Prostate gland (tissue), 2 donors: ENCODE measurements around the gene RAB1A. TPM values are rescaled to one million over a fixed set of nuclear protein-coding genes. Genes with fewer than 3 reads are reported as not detected.
A peak's percentile ranks its signal among the peaks of the same experiment; 100 is the strongest.

Source experiments
- DNase-seq: peaks from one replicate; pipeline ENCODE4 v3.0.0-alpha.2; 2019; ENCODE audit warnings: low spot score
- H3K27ac ChIP-seq, 2 donors: fragments of 200-600 bp; sonication (generic); 2 replicates each; pipeline ENCODE4 v1.5.1; 2017 to 2019
- H3K27me3 ChIP-seq: fragments of 200-600 bp; sonication (generic); replicated peaks from 2 replicates; pipeline ENCODE4 v1.5.1; 2019; ENCODE audit not compliant: insufficient read depth
- H3K36me3 ChIP-seq, 2 donors: fragments of 200-600 bp; sonication (generic); 1 replicate in 1 of 2; 2 replicates in 1 of 2; pipeline versions ENCODE4 v1.5.1 to v1.8.1; 2017 to 2019
- H3K4me1 ChIP-seq: fragments of 200-600 bp; sonication (generic); replicated peaks from 2 replicates; pipeline ENCODE4 v1.5.1; 2019
- H3K4me3 ChIP-seq, 2 donors: fragments of 200-600 bp; sonication (generic); 2 replicates each; pipeline ENCODE4 v1.5.1; 2017 to 2019
- H3K9me3 ChIP-seq: fragments of 200-600 bp; sonication (generic); 2 replicates; pipeline ENCODE4 v1.5.1; 2017
- CTCF ChIP-seq, 4 experiments: fragments of 200-600 bp in 2 of 4; fragments of 450-650 bp in 2 of 4; sonication (generic) in 2 of 4; IDR thresholded peaks; 1 replicate in 3 of 4; 2 replicates in 1 of 4; pipeline ENCODE4 v1.5.1; 2016 to 2019; ENCODE audit warnings: antibody characterized with exemption in 4 of 4, mild to moderate bottlenecking in 2 of 4, moderate library complexity in 2 of 4
- POLR2A ChIP-seq: fragments of 450-650 bp; IDR thresholded peaks from one replicate; pipeline ENCODE4 v1.6.1; 2016; ENCODE audit warnings: antibody characterized with exemption, mild to moderate bottlenecking
- POLR2AphosphoS5 ChIP-seq: sonication (generic); formaldehyde crosslinking; IDR thresholded peaks from one replicate; pipeline ENCODE4 v1.6.1; 2017; ENCODE audit warnings: antibody characterized with exemption
- WGBS: methylation state at CpG from one replicate; pipeline ENCODE4 v1.1.5; 2018; 5-methylcytosine and 5-hydroxymethylcytosine counted together
- intact Hi-C: fragments of 100-400 bp; cut with DNase I; formaldehyde crosslinking; loops from one replicate; pipeline ENCODE4 v1.14.2; 2022
- total RNA-seq, 2 donors: library from RNA; depleted of rRNA; stranded (reverse); fragments of >200 nt; gene quantifications; one replicate each; pipeline ENCODE4 v1.1.0, GENCODE V29; 2016

The RAB1A gene
- total RNA-seq, 2 donors from 2014 or later = 50.3 to 67.6 TPM

GRCh38 chr2:65073879-65074565 lies 55.9 kb downstream of the RAB1A start:
- Histone ChIP-seq H3K27ac (no peak overlapping the region), H3K4me3 (no peak overlapping the region), H3K9me3 (no peaks in the 10 kb centered on the region), H3K36me3 (no peaks in the 10 kb centered on the region), H3K27me3 (no peaks in the 10 kb centered on the region), H3K4me1 (peaks cover 7% of the 10 kb centered on the region)
- 71% methylated on average over 12 of the region's 12 CpGs for WGBS
- intact Hi-C loops = loop anchor here (5.0 kb wide), 1 partner anchor 58 kb away; the partner anchor contains the start of gene RAB1A
- no peak for DNase-seq
- TF ChIP-seq POLR2A (no peak), CTCF (IDR thresholded peaks at IDR 0.05) (no peak), POLR2AphosphoS5 (no peak)

- DNase-seq = no peak
- peaks cover 9% of the 10 kb centered on the region for H3K4me1 ChIP-seq
- no peaks in the 10 kb centered on the region for H3K27me3 ChIP-seq
- intact Hi-C loops = loop anchor here (5.0 kb wide), 1 partner anchor 60 kb away; the partner anchor contains the start of gene RAB1A
- no peaks in the 10 kb centered on the region for H3K9me3 ChIP-seq
- no peak overlapping the region for H3K27ac ChIP-seq
- no peak overlapping the region for H3K4me3 ChIP-seq
- no peak for TF ChIP-seq POLR2A
- no peak for TF ChIP-seq CTCF (IDR thresholded peaks at IDR 0.05)
- no peak for TF ChIP-seq POLR2AphosphoS5
- no peaks in the 10 kb centered on the region for H3K36me3 ChIP-seq
- WGBS = 92% methylated on average over 20 of the region's 20 CpGs
Measured at GRCh38 chr2:65072181-65072970, 57.5 kb downstream of the RAB1A start.

GRCh38 chr2:65071499-65072180 lies 58.3 kb downstream of the RAB1A start:
- H3K4me3 ChIP-seq = no peak overlapping the region
- H3K36me3 ChIP-seq = no peaks in the 10 kb centered on the region
- no peak for DNase-seq
- no peak overlapping the region for H3K27ac ChIP-seq
- H3K4me1 ChIP-seq = peaks cover 9% of the 10 kb centered on the region
- H3K27me3 ChIP-seq = no peaks in the 10 kb centered on the region
- TF ChIP-seq CTCF (IDR thresholded peaks at IDR 0.05) = peak in 1 of 4 experiments; percentile 19
- no peak for TF ChIP-seq POLR2A
- 62% methylated on average over 14 of the region's 14 CpGs for WGBS
- intact Hi-C loops = loop anchor here (5.0 kb wide), 1 partner anchor 61 kb away; the partner anchor contains the start of gene RAB1A
- no peaks in the 10 kb centered on the region for H3K9me3 ChIP-seq

GRCh38 chr2:65070856-65071255 lies 59.0 kb downstream of the RAB1A start:
- no peak overlapping the region for H3K4me3 ChIP-seq
- H3K36me3 ChIP-seq = no peaks in the 10 kb centered on the region
- no peak for DNase-seq
- H3K4me1 ChIP-seq = peaks cover 6% of the 10 kb centered on the region
- TF ChIP-seq POLR2A (no peak), POLR2AphosphoS5 (no peak), CTCF (IDR thresholded peaks at IDR 0.05) (no peak)
- H3K27ac ChIP-seq = no peak overlapping the region
- WGBS = 83% methylated on average over 6 of the region's 6 CpGs
- H3K27me3 ChIP-seq = no peaks in the 10 kb centered on the region
- intact Hi-C loops = loop anchor here (5.0 kb wide), 1 partner anchor 61 kb away; the partner anchor contains the start of gene RAB1A
- no peaks in the 10 kb centered on the region for H3K9me3 ChIP-seq
